ENCODE measurements around the gene PRKCE. TPM values are rescaled to one million over a fixed set of nuclear protein-coding genes. Genes with fewer than 3 reads are reported as not detected.

The PRKCE gene
- total and polyA plus RNA-seq, 4 donors = 2.5 to 38.6 (median 5.8) TPM

GRCh38 chr2:46094689-46095088 lies 443.2 kb downstream of the PRKCE start (continued):
- TF ChIP-seq MAX (IDR thresholded peaks at IDR 0.05) (no peak), ATF3 (IDR thresholded peaks at IDR 0.05) (no peak)

GRCh38 chr2:46095830-46096229 lies 444.4 kb downstream of the PRKCE start:
- Histone ChIP-seq H3K27me3 (ENCODE audit: control insufficient read depth in 4 of 4, insufficient read depth in 4 of 4, low read length in 3 of 4) (no peaks in the 10 kb centered on the region), H3K4me3 (ENCODE audit: low read depth in 1 of 3, low read length in 3 of 3) (no peak overlapping the region), H3K9ac (ENCODE audit: low read depth in 1 of 2, low read length in 2 of 2) (no peak overlapping the region), H3K9me3 (ENCODE audit: control insufficient read depth in 4 of 4, low read length in 3 of 4) (no peaks in the 10 kb centered on the region), H3K27ac (ENCODE audit: low read depth in 1 of 2, low read length in 2 of 2) (no peak overlapping the region), H3K4me1 (ENCODE audit: control insufficient read depth in 4 of 4, insufficient read depth in 4 of 4, low read length in 3 of 4) (peaks cover 0 to 2% (median 0%) of the 10 kb centered on the region in 4 donors), H3K36me3 (ENCODE audit: control insufficient read depth in 4 of 4, insufficient read depth in 3 of 4, low read depth in 1 of 4, low read length in 3 of 4) (peaks cover 0 to 3% (median 1%) of the 10 kb centered on the region in 4 donors)
- no peak for DNase-seq (ENCODE audit: low spot score)
- WGBS = 99% methylated on average over 1 of the region's 1 CpG
- TF ChIP-seq RXRA (IDR thresholded peaks at IDR 0.05) (no peak), HNF4G (IDR thresholded peaks at IDR 0.05) (no peak), EGR1 (IDR thresholded peaks at IDR 0.05; ENCODE audit: low read depth in 2 of 2) (no peak), GABPA (IDR thresholded peaks at IDR 0.05 in 1 of 2, conservative IDR thresholded peaks at IDR 0.05 in 1 of 2) (no peak), REST (IDR thresholded peaks at IDR 0.05) (no peak), FOXA1 (IDR thresholded peaks at IDR 0.05) (no peak), FOXA2 (IDR thresholded peaks at IDR 0.05) (no peak)

- WGBS = 93% methylated on average over 1 of the region's 1 CpG
- TF ChIP-seq REST (IDR thresholded peaks at IDR 0.05) = no peak
- no peak for TF ChIP-seq FOXA1 (IDR thresholded peaks at IDR 0.05)
- no peak for TF ChIP-seq RXRA (IDR thresholded peaks at IDR 0.05)
- TF ChIP-seq ZBTB33 (IDR thresholded peaks at IDR 0.05) = no peak
- TF ChIP-seq NR2F2 (IDR thresholded peaks at IDR 0.05) = no peak
- TF ChIP-seq FOXA2 (IDR thresholded peaks at IDR 0.05) = no peak
- TF ChIP-seq JUND (IDR thresholded peaks at IDR 0.05) = no peak
- TF ChIP-seq GABPA (IDR thresholded peaks at IDR 0.05 in 1 of 2, conservative IDR thresholded peaks at IDR 0.05 in 1 of 2) = no peak
- TF ChIP-seq HNF4G (IDR thresholded peaks at IDR 0.05) = no peak
- no peak for TF ChIP-seq HNF4A (conservative IDR thresholded peaks at IDR 0.05)
- no peak for TF ChIP-seq CTCF (IDR thresholded peaks at IDR 0.05; ENCODE audit: low read depth, low read length, missing input control)
- TF ChIP-seq EGR1 (IDR thresholded peaks at IDR 0.05; ENCODE audit: low read depth in 2 of 2) = no peak
- no peak for TF ChIP-seq ATF3 (IDR thresholded peaks at IDR 0.05)
- TF ChIP-seq SP1 (IDR thresholded peaks at IDR 0.05) = no peak
- TF ChIP-seq RAD21 (IDR thresholded peaks at IDR 0.05) = no peak
- TF ChIP-seq TAF1 (conservative IDR thresholded peaks at IDR 0.05) = no peak
- TF ChIP-seq YY1 (IDR thresholded peaks at IDR 0.05) = no peak
- no peak for DNase-seq (ENCODE audit: low spot score)
Observed at GRCh38 chr2:46096260-46096659, 444.8 kb downstream of the PRKCE start.

More at GRCh38 chr2:46096260-46096659, 444.8 kb downstream of the PRKCE start:
- Histone ChIP-seq H3K9me3 (ENCODE audit: control insufficient read depth in 4 of 4, low read length in 3 of 4) (no peaks in the 10 kb centered on the region), H3K9ac (ENCODE audit: low read depth in 1 of 2, low read length in 2 of 2) (no peak overlapping the region), H3K4me1 (ENCODE audit: control insufficient read depth in 4 of 4, insufficient read depth in 4 of 4, low read length in 3 of 4) (peaks cover 0 to 2% (median 0%) of the 10 kb centered on the region in 4 donors), H3K4me3 (ENCODE audit: low read depth in 1 of 3, low read length in 3 of 3) (no peak overlapping the region), H3K27ac (ENCODE audit: low read depth in 1 of 2, low read length in 2 of 2) (no peak overlapping the region), H3K36me3 (ENCODE audit: control insufficient read depth in 4 of 4, insufficient read depth in 3 of 4, low read depth in 1 of 4, low read length in 3 of 4) (peaks cover 0 to 3% (median 1%) of the 10 kb centered on the region in 4 donors), H3K27me3 (ENCODE audit: control insufficient read depth in 4 of 4, insufficient read depth in 4 of 4, low read length in 3 of 4) (no peaks in the 10 kb centered on the region)

Data from liver (tissue), 9 donors.